GM19351 (cell line): ENCODE data around the gene HGFAC.

Experiments
- ATAC-seq: cut with Tn5 transposase; IDR thresholded peaks from one replicate; pipeline ENCODE4 v1.9.1; 2021; ENCODE audit warnings: mild to moderate bottlenecking, moderate library complexity; ENCODE audit not compliant: unreplicated experiment

The HGFAC gene

GRCh38 chr4:3423406-3423805 lies 18.4 kb upstream of the HGFAC start:
- no peak for ATAC-seq

GRCh38 chr4:3423952-3424351 lies 17.8 kb upstream of the HGFAC start:
- no peak for ATAC-seq

DNA sequence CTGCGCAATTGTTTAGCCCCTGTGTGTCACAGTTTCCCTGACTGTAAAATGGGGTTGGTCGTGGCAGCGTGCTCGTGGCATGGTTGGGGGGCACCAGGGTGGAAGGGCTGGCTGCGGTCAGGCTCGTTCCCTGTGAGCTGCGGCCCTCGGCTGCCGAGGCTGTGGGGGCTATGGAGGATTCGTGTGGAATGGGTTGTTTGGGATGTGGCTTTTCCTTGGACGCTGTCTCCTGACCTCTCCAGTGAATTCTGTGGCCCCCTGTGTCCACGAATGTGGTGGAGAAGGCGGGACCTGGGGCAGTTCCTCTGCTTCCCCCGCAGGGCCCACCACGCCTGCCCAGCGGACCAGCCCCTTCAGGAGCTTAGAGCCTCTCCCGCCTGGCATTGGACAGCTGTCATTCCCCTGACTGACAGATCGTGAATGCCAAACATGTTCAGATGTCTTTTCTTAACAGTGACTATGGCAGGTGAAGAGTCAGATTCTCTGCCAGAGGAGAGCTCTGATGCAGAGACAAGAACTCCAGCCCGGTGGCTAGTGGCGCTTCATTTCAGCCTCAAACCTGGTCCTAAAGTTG lies 17.2 kb upstream of the HGFAC start:
- no peak for ATAC-seq

- ATAC-seq = no peak
Observed at GRCh38 chr4:3426465-3427133, 15.2 kb upstream of the HGFAC start.

DNA sequence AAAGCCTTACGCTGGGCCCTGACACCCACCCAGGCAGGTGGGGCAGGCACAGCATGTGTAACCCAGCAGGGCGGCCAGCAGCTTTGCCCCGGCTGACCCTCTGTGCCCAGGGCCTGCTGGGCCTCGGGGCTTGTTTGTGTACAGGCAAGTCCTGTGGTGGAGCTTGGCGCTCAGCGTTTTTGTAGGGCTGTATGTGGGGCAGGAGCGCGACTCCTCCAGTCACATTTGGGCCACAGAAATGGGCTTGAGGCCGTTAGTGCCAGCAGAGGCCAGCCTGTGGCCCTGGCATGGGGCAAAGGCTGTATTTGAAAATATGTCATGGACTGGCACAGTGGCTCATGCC lies 14.7 kb upstream of the HGFAC start:
- ATAC-seq = no peak

DNA sequence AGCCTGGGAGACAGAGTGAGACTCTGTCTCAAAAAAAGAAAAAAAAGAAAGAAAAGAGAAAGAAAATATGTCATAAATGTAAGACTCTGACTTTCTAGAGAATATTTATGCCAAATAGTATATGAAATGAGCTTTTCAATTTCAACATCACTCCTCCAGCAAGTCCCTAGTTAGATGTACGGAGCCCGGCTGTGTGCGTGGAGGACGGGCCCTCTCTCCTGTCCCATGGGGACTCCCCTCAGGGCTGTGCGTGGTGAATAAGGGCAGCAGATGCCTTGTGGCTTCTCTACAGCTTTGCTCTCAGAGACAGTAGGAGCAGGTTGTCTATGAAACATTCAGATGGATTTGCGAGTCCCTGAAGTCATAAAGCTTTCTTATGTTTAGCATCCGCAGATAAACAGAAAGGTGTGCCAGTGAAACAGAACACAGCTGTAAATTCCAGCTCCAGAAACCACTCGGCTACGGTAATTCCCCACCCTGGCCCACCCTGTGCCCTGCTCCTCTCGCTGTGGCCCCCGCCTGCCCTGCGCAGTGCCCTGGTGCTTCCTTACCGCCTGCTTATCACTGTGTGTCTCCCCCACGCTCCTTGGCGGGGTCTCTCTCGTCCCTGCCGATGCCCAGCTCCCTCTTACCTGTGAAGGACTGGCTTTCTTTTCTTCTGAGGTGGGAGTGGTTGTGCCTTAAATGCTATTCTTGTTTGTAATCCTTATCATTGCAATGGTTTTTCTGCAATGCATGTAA lies 13.9 kb upstream of the HGFAC start:
- ATAC-seq = no peak

DNA sequence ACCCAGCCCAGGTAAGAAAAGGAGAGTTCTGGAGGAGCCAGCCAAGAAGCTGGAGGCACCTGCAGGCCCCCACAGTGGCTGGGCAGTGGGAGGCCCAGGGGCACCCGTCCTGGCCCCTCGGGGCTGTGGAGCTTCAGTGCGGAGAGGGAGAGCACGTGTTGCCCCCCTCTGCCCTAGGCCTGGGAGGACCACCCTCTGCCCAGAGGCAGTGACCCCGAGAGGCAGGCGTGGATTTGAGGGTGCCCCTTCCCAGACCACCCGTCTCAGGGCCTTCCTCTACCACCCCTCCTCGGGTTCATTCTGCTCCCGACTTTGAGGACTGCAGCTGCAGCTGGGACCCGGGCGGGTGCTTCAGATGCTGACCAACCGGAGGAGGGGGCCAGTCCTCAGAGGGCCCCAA lies 12.1 kb upstream of the HGFAC start:
- no peak for ATAC-seq

- ATAC-seq = no peak
Observed at GRCh38 chr4:3430524-3430923, 11.2 kb upstream of the HGFAC start.

DNA sequence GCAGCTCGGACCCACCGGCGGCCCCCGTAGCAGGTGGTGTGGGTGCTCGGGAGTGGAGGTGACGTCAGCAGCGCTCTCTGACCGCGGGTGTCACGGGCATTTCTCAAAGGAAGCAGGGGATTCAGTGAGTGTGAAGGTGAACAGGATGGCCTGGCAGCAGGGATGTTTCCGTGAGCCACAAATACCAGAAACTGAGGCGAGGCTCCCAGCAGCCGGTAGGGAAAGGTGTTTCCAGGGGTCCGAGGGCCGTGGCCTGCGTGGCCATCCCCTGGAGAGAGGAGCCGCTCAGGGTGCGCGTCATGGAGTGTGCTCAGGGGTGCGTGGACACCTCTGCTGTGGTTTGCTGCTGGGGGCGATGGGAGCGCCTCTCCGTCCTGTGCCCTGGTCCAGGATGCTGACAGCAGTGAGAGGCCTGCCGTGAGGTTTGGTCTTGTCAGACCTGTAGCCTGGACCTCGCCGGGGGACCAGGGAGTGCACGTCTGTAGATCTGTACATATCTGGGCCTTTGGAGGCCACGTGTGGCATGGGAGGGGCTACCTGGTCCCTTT lies 10.2 kb upstream of the HGFAC start:
- no peak for ATAC-seq

- no peak for ATAC-seq
Observed at GRCh38 chr4:3432381-3432790, 9.4 kb upstream of the HGFAC start.

GRCh38 chr4:3433138-3433869 lies 8.5 kb upstream of the HGFAC start:
- ATAC-seq = no peak

- ATAC-seq = no peak
Observed at GRCh38 chr4:3434881-3435685, 6.7 kb upstream of the HGFAC start.

GRCh38 chr4:3435686-3435956 lies 6.1 kb upstream of the HGFAC start:
- ATAC-seq = no peak

DNA sequence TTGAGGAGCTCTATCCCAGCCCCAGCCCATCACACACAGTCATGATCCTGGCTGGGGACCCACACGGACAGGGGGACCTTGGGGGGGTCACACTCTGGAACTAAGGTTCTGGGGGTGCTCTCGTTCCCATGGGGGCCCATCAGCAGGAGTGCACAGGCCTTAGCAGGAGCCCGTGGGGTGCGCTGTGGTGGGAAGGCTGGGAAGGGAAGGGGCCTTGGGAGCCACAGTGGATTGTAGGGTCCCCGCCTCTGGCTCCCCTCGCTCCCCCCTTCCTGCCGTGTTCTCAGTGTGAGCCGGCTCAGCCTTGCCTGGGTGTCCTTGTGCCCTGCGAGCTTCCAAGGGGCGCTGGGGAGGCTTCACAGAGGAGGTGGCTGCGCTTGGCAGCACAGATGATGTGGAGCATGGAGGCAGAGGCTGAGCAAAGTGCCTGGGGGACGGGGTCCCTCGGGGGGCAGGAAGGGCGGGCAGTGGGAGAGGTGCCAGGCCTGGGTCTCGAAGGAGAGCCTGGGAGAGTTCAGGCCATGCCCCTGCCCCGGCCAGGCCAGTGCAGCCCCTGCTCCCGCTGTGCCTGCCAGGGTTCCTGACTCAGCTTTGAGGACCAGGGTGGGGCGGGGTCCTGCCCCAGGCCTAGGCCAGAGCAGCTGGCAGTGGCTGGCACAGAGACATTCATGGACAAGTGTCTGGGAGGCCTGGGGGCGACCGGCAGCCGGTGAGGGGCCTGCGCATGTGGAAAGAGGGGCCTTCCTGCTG lies 5.5 kb upstream of the HGFAC start:
- no peak for ATAC-seq

- no peak for ATAC-seq
Observed at GRCh38 chr4:3436798-3437581, 4.8 kb upstream of the HGFAC start.

DNA sequence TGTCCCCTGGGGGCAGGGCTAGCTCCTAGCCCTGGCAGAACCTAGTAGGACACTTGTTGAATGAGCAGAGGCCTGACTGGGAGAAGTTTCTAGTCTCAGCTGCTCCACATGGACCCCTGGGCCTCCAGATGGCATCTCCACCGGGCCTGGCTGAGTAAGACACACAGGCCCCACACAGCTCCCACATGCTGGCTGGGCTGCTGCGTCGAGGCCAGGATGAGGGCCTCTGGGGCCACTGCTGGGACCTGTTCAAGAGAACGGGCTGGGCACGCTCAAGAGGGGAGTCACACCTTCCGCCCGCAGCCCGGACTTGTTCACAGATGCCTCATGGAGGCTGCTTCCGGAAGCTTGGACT lies 4.2 kb upstream of the HGFAC start:
- no peak for ATAC-seq

- no peak for ATAC-seq
Observed at GRCh38 chr4:3437998-3438846, 3.5 kb upstream of the HGFAC start.

DNA sequence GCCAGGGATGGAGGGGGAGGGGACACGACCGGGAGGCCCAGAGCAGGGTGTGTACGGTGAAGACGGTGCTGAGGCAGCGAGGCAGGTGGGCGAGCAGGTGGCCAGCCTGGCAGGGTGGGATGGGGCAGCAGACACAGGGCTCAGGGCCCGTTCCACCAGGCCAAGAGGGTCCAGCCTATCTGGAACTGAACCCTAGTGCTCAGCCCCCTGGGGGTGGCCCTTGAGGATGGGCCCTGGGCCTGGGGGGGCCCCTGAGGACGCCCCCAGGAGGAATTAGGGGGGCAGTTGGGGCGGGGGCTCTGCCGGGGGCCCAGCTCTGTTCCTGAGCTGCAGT lies 3.0 kb upstream of the HGFAC start:
- no peak for ATAC-seq

DNA sequence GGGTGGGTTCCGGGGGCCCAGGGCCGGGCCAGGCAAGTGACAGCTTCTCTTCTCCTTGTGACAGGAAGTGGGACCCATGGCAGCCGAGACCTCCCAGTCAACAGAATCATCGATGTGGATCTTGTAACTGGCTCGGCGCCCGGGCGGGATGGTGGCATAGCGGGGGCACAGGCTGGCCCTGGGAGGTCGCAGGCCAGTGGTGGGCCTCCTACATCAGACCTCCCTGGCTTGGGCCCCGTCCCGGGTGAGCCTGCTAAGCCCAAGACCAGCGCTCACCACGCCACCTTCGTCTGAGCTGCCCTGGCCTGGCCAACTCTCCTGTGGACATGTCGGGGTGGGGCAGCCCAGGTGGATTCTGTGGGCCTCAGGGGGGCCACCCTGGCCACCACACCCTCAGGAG lies 2.4 kb upstream of the HGFAC start:
- ATAC-seq = no peak
